ENCODE data around the gene ROMO1. TPM values are rescaled to one million over a fixed set of nuclear protein-coding genes. Genes with fewer than 3 reads are reported as not detected.

ROMO1 gene
- total and polyA plus RNA-seq, 2 of the 8 experiments (the other 6 are each of a cell fraction or from before 2014, with no cell fraction given) = 164 to 702 TPM

DNA sequence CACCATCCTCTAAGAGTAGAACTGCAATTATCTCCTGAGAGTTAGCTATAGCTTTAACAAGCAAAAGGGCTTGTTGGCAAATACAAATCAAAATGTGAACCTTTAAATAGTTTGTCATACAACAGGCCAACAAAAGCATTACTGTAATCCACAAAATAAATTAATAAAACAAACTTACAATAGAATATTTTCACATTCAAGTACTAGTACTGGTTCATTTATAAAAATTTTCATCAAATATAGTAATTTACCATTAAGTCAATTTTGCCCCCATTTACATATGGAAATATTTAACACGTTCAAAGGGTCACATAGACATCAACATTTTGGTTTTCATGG lies 33.4 kb downstream of the ROMO1 start:
- H3K27me3 ChIP-seq (replicated peaks in 1 of 4; ENCODE audit: control insufficient read depth in 3 of 4, extremely low read depth in 1 of 4, insufficient read depth in 3 of 4, low read length in 3 of 4) = no peaks in the 10 kb centered on the region
- no peak overlapping the region for H2BK120ac ChIP-seq (replicated peaks; ENCODE audit: low read depth, low read length)
- no peak for DNase-seq (ENCODE audit: low read depth in 1 of 2, low spot score in 2 of 2)
- H3K79me1 ChIP-seq (ENCODE audit: low read depth, low read length) = no peaks in the 10 kb centered on the region; the same call in 1 of the 2 replicates
- H3K23me2 ChIP-seq (ENCODE audit: low read depth, low read length) = no peaks in the 10 kb centered on the region
- H3K18ac ChIP-seq (ENCODE audit: extremely low read depth, low read length) = no peak overlapping the region
- H3K9ac ChIP-seq (replicated peaks in 1 of 4; ENCODE audit: extremely low read depth in 1 of 4, low read depth in 3 of 4, low read length in 3 of 4) = no peak overlapping the region
- H3K4me1 ChIP-seq (replicated peaks in 1 of 4; ENCODE audit: control insufficient read depth in 3 of 4, insufficient read depth in 4 of 4, low read length in 3 of 4) = no peaks in the 10 kb centered on the region
- H2AFZ ChIP-seq (ENCODE audit: low read length) = no peak overlapping the region
- WGBS, 2 experiments (ENCODE audit: extremely low coverage in 1 of 2, insufficient coverage in 1 of 2, insufficient read length in 1 of 2, insufficient replicate concordance in 2 of 2, low coverage in 1 of 2, low lambda C conversion rate in 2 of 2, missing lambda C conversion rate in 1 of 2) = 85% methylated on average over 1 of the region's 1 CpG; no CpG with 5 or more reads in 1 of the 2 experiments
- H4K8ac ChIP-seq (ENCODE audit: extremely low read depth, insufficient read depth, low read length) = no peak overlapping the region
- no peak overlapping the region for H4K5ac ChIP-seq (ENCODE audit: insufficient read length, low read depth, low read length)
- no peak overlapping the region for H3K4ac ChIP-seq (replicated peaks; ENCODE audit: insufficient read length, low read depth, low read length)
- no peak overlapping the region for H3K14ac ChIP-seq (ENCODE audit: insufficient read length)
- peaks cover 19 to 30% of the 10 kb centered on the region in 2 experiments for H4K20me1 ChIP-seq (replicated peaks in 1 of 2; ENCODE audit: control insufficient read depth in 1 of 2, insufficient read depth in 2 of 2, low read length in 2 of 2)
- H2AK5ac ChIP-seq (ENCODE audit: low read depth, low read length) = no peak overlapping the region
- no peak for FAIRE-seq
- ChIA-PET CTCF (ENCODE audit: partially characterized antibody) (no interaction called here), POLR2A (ENCODE audit: partially characterized antibody) (interaction anchor here (0.6 to 45.3 kb wide), 7 partner anchors 2 to 1150 kb away, joined by 3 to 2341 read pairs (median 4); partner anchors contain the start of genes NFS1, PHF20, RBM39 and ROMO1)
- no peak overlapping the region for H3K56ac ChIP-seq (replicated peaks; ENCODE audit: insufficient read length, low read depth, low read length)
- H3K23ac ChIP-seq (ENCODE audit: insufficient read length) = no peak overlapping the region
- H3K27ac ChIP-seq (ENCODE audit: low read depth, low read length) = no peak overlapping the region
- no peak overlapping the region for H2BK5ac ChIP-seq (ENCODE audit: low read depth, low read length)
- H4K91ac ChIP-seq (replicated peaks; ENCODE audit: insufficient read length, low read length) = no peak overlapping the region
- peaks cover 8 to 95% of the 10 kb centered on the region in 2 experiments for H3K79me2 ChIP-seq (ENCODE audit: control insufficient read depth in 1 of 2, insufficient read depth in 2 of 2, low read length in 2 of 2)
- no peak overlapping the region for H2BK20ac ChIP-seq (ENCODE audit: low read length)
- H3K36me3 ChIP-seq (ENCODE audit: control insufficient read depth in 2 of 4, insufficient read depth in 4 of 4, low read length in 3 of 4) = peaks cover 52 to 100% (median 90%) of the 10 kb centered on the region in 4 experiments
- no peak overlapping the region for H3K4me3 ChIP-seq (ENCODE audit: extremely low read depth in 1 of 4, insufficient read depth in 2 of 4, low read depth in 3 of 4, low read length in 4 of 4)
- no peak overlapping the region for H3K4me2 ChIP-seq (ENCODE audit: insufficient read depth in 1 of 2, low read depth in 2 of 2, low read length in 2 of 2)
- H3K9me3 ChIP-seq (ENCODE audit: insufficient read depth in 2 of 2, low read depth in 1 of 2, low read length in 1 of 2) = no peaks in the 10 kb centered on the region
- no peak overlapping the region for H2BK12ac ChIP-seq (ENCODE audit: low read depth, low read length)
- no peak overlapping the region for H2BK15ac ChIP-seq (ENCODE audit: low read length)
- no peak for TF ChIP-seq KDM4A (IDR thresholded peaks at IDR 0.05; ENCODE audit: low read depth, low read length, severe bottlenecking)
- no peak for TF ChIP-seq BACH1 (IDR thresholded peaks at IDR 0.05; ENCODE audit: low read length)
- no peak for TF ChIP-seq CTBP2 (IDR thresholded peaks at IDR 0.05; ENCODE audit: borderline replicate concordance, insufficient read depth, insufficient read length, low read length)
- no peak for TF ChIP-seq RNF2 (IDR thresholded peaks at IDR 0.05; ENCODE audit: borderline replicate concordance, low read depth, low read length, missing control alignments, poor library complexity, severe bottlenecking)
- no peak for TF ChIP-seq GTF2F1 (IDR thresholded peaks at IDR 0.05; ENCODE audit: borderline replicate concordance, low read depth, low read length)
- TF ChIP-seq PHF8 (conservative IDR thresholded peaks at IDR 0.05; ENCODE audit: low read depth, low read length) = no peak
- no peak for TF ChIP-seq RBBP5 (IDR thresholded peaks at IDR 0.05; ENCODE audit: borderline replicate concordance, low read depth, low read length)
- TF ChIP-seq RAD21 (IDR thresholded peaks at IDR 0.05 in 1 of 2, conservative IDR thresholded peaks at IDR 0.05 in 1 of 2; ENCODE audit: low read depth in 2 of 2, low read length in 2 of 2) = no peak
- no peak for TF ChIP-seq EP300 (IDR thresholded peaks at IDR 0.05; ENCODE audit: borderline replicate concordance in 1 of 2, low read depth in 2 of 2, low read length in 2 of 2)
- no peak for TF ChIP-seq SRF (IDR thresholded peaks at IDR 0.05; ENCODE audit: low read depth, low read length)
- TF ChIP-seq, protein P1, sequence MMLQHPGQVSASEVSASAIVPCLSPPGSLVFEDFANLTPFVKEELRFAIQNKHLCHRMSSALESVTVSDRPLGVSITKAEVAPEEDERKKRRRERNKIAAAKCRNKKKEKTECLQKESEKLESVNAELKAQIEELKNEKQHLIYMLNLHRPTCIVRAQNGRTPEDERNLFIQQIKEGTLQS (IDR thresholded peaks at IDR 0.05; ENCODE audit: insufficient read depth, low read depth, low read length) = no peak
- no peak for TF ChIP-seq NRF1 (IDR thresholded peaks at IDR 0.05; ENCODE audit: low read depth, low read length)
